Upper lobe of right lung (tissue), 1 donor: ENCODE measurements around the gene KPNA3. TPM values are rescaled to one million over a fixed set of nuclear protein-coding genes. Genes with fewer than 3 reads are reported as not detected.
"Not testable (repeated sequence)": the region's sequence is repeated elsewhere in the genome, so short reads cannot be mapped to it uniquely, and the experiment has no call there.

Source experiments
- ATAC-seq: fragments of 200-7000 bp; cut with Tn5 transposase; one replicate; pipeline ENCODE4 v1.9.1; 2020; ENCODE audit warnings: mild to moderate bottlenecking, moderate library complexity
- DNase-seq: peaks from one replicate; pipeline ENCODE4 v3.0.0-alpha.2; 2020
- H3K27ac ChIP-seq: fragments of 200-600 bp; one replicate; pipeline ENCODE4 v1.8.0; 2022
- H3K27me3 ChIP-seq: fragments of 200-600 bp; one replicate; pipeline ENCODE4 v1.8.0; 2022; ENCODE audit warnings: mild to moderate bottlenecking
- H3K36me3 ChIP-seq: fragments of 200-600 bp; one replicate; pipeline ENCODE4 v1.8.0; 2022
- H3K4me1 ChIP-seq: fragments of 200-600 bp; one replicate; pipeline ENCODE4 v1.8.0; 2022
- H3K4me3 ChIP-seq: fragments of 200-600 bp; one replicate; pipeline ENCODE4 v1.8.0; 2022; ENCODE audit warnings: mild to moderate bottlenecking
- H3K9me3 ChIP-seq: fragments of 200-600 bp; one replicate; pipeline ENCODE4 v1.8.0; 2022
- CTCF ChIP-seq: fragments of 200-600 bp; IDR thresholded peaks from one replicate; pipeline ENCODE4 v1.8.0; 2022; ENCODE audit warnings: antibody characterized with exemption
- intact Hi-C: fragments of 100-400 bp; cut with DNase I; formaldehyde crosslinking; loops from one replicate; pipeline ENCODE4 v1.11.0; 2022
- total RNA-seq: library from RNA; stranded (reverse); fragmentation: NEBNext Ultra II Directional; extraction: Animal tissue kit (Norgen Biotek cat#: 25700); gene quantifications from one replicate; pipeline ENCODE4 v1.2.1, GENCODE V29; 2021
- donor health status: DM: no; HTN: yes; CAD: no; lungs with severe emphysema.

KPNA3 gene
- total RNA-seq, 1 donor from 2014 or later = 35.7 TPM

DNA sequence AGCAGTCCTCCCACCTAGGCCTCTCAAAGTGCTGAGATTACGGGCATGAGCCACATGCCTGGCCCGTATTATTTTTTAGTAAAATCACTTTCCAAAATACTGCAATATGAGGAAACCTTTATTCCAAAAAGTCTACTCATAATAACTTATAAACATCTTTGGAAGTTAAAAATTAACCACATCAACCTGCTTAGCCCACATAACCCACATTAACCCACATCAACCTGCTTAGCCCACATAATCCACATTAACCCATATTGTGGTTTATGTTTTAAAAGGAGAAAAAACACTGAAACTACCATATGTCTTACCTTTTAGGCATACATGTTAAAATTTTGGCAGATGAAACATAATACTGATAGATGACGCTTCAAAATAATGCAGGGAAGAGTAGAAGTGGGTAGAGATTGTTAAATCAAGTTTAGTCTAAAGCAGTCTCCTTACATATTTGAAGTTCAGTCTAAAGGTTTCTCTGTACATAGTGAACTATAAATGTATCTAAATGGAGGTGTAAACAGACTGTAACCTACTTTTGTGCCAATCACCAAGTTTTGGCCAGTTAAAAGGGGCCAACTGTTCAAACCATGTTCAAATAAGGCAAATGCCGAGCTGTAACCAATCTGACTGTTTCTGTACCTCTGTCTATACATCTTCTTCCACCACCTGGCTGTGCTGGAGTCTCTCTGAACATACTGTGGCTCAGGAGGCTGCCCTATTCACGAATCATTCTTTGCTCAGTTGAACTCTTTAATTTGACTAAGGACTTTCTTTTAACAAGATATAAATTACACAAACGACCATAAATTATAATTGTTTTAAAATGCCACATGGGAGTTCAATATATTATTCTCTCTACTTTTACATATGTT is 14.5 kb downstream of the KPNA3 start:
- ATAC-seq = no peak
- no peaks in the 10 kb centered on the region for H3K27me3 ChIP-seq
- H3K4me1 ChIP-seq = peaks cover 7% of the 10 kb centered on the region
- no peaks in the 10 kb centered on the region for H3K9me3 ChIP-seq
- no peak for DNase-seq
- intact Hi-C loops = no loop called here
- H3K4me3 ChIP-seq = no peak overlapping the region
- no peaks in the 10 kb centered on the region for H3K36me3 ChIP-seq
- H3K27ac ChIP-seq = no peak overlapping the region
- TF ChIP-seq CTCF = no peak

- Histone ChIP-seq H3K9me3 (no peaks in the 10 kb centered on the region), H3K4me1 (peaks cover 7% of the 10 kb centered on the region), H3K27ac (no peak overlapping the region), H3K27me3 (no peaks in the 10 kb centered on the region), H3K4me3 (no peak overlapping the region), H3K36me3 (no peaks in the 10 kb centered on the region)
- no peak for TF ChIP-seq CTCF
- no peak for DNase-seq
- no peak for ATAC-seq
- intact Hi-C loops = no loop called here
These were observed 15.6 kb downstream of the KPNA3 start for GRCh38 chr13:49776871-49777270.

GRCh38 chr13:49774376-49775005 is 18.0 kb downstream of the KPNA3 start:
- Histone ChIP-seq H3K4me1 (peaks cover 7% of the 10 kb centered on the region), H3K4me3 (no peak overlapping the region), H3K9me3 (no peaks in the 10 kb centered on the region), H3K27me3 (no peaks in the 10 kb centered on the region), H3K36me3 (no peaks in the 10 kb centered on the region), H3K27ac (no peak overlapping the region)
- ATAC-seq (no peak), DNase-seq (no peak)
- TF ChIP-seq CTCF = no peak
- intact Hi-C loops = no loop called here

- no peak for ATAC-seq
- H3K27me3 ChIP-seq = no peaks in the 10 kb centered on the region
- H3K27ac ChIP-seq = no peak overlapping the region
- intact Hi-C loops = no loop called here
- no peaks in the 10 kb centered on the region for H3K9me3 ChIP-seq
- no peak for DNase-seq
- peaks cover 6% of the 10 kb centered on the region for H3K4me1 ChIP-seq
- no peak overlapping the region for H3K4me3 ChIP-seq
- TF ChIP-seq CTCF = no peak
- no peaks in the 10 kb centered on the region for H3K36me3 ChIP-seq
These were observed 19.7 kb downstream of the KPNA3 start for GRCh38 chr13:49772828-49773227.

DNA sequence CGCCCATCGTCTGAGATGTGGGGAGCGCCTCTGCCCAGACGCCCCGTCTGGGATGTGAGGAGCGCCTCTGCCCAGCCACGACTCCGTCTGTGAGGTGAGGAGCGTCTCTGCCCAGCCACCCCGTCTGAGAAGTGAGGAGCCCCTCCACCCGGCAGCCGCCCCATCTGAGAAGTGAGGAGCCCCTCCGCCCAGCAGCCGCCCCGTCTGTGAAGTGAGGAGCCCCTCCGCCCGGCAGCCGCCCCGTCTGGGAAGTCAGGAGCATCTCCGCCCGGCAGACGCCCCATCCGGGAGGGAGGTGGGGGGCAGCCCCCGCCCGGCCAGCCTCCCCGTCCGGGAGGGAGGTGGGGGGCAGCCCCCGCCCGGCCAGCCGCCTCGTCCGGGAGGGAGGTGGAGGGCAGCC is 30.7 kb downstream of the KPNA3 start:
- ATAC-seq, H3K27ac ChIP-seq, intact Hi-C loops, H3K4me1 ChIP-seq, H3K4me3 ChIP-seq, H3K36me3 ChIP-seq, H3K9me3 ChIP-seq, H3K27me3 ChIP-seq, DNase-seq: not testable (repeated sequence)

DNA sequence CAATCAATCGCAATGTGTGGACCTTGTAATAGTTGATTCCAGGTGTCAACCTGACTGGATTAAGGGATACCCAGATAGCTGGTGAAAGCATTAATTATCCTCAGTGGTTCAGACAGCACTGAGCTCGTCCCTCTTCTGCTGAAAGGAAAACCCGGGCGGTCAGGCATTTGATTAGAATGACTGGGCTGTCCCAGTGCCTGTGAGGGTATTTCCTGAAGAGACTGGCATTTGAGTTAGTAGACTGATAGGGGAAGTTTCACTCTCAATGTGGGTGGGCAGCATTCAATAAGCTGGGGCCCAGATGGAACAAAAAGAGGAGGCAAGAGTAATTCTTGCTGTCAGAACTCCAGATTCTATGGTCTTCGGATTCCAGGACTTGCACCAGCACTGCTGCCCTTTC is 31.9 kb downstream of the KPNA3 start:
- no peak for TF ChIP-seq CTCF
- Histone ChIP-seq H3K27ac (no peak overlapping the region), H3K9me3 (no peaks in the 10 kb centered on the region), H3K36me3 (no peaks in the 10 kb centered on the region), H3K27me3 (no peaks in the 10 kb centered on the region), H3K4me1 (no peaks in the 10 kb centered on the region), H3K4me3 (no peak overlapping the region)
- intact Hi-C loops = no loop called here
- ATAC-seq = no peak
- DNase-seq = no peak
